ENCODE results near the gene GOLGA6L10. TPM values are rescaled to one million over a fixed set of nuclear protein-coding genes. Genes with fewer than 3 reads are reported as not detected.
"Not testable (repeated sequence)": the region's sequence is repeated elsewhere in the genome, so short reads cannot be mapped to it uniquely, and the experiment has no call there.

Gene GOLGA6L10
- 4.1 TPM for total RNA-seq

GRCh38 chr15:82349375-82349774, at the start of gene GOLGA6L10:
Gene GOLGA6L10 (minus strand): TSS chr15:82349475. CDS start chr15:82349375, 100 bp downstream.
- DNase-seq: not testable (repeated sequence)

- no peak for DNase-seq
Measured at GRCh38 chr15:82398785-82399184, 49.5 kb upstream of the GOLGA6L10 start.

- DNase-seq: no peak
Measured at GRCh38 chr15:82397817-82398216, 48.5 kb upstream of the GOLGA6L10 start.

- DNase-seq: not testable (repeated sequence)
Measured at GRCh38 chr15:82395788-82396187, 46.5 kb upstream of the GOLGA6L10 start.

- no peak for DNase-seq
Measured at GRCh38 chr15:82393671-82394070, 44.4 kb upstream of the GOLGA6L10 start.

GRCh38 chr15:82392077-82392476, 42.8 kb upstream of the GOLGA6L10 start:
- DNase-seq: not testable (repeated sequence)

GRCh38 chr15:82390152-82390551, 40.9 kb upstream of the GOLGA6L10 start:
- DNase-seq: not testable (repeated sequence)

- DNase-seq: not testable (repeated sequence)
Measured at GRCh38 chr15:82387209-82387608, 37.9 kb upstream of the GOLGA6L10 start.

GRCh38 chr15:82381330-82381955, 32.2 kb upstream of the GOLGA6L10 start:
- not testable (repeated sequence) for DNase-seq

- DNase-seq: not testable (repeated sequence)
Measured at GRCh38 chr15:82379552-82379951, 30.3 kb upstream of the GOLGA6L10 start.

GRCh38 chr15:82373661-82374060, 24.4 kb upstream of the GOLGA6L10 start:
- DNase-seq: peak; percentile 3

- no peak for DNase-seq
Measured at GRCh38 chr15:82371656-82372055, 22.4 kb upstream of the GOLGA6L10 start.

- not testable (repeated sequence) for DNase-seq
Measured at GRCh38 chr15:82367790-82368189, 18.5 kb upstream of the GOLGA6L10 start.

- not testable (repeated sequence) for DNase-seq
Measured at GRCh38 chr15:82365692-82366323, 16.5 kb upstream of the GOLGA6L10 start.

- not testable (repeated sequence) for DNase-seq
Measured at GRCh38 chr15:82364548-82364947, 15.3 kb upstream of the GOLGA6L10 start.

GRCh38 chr15:82362790-82363189, 13.5 kb upstream of the GOLGA6L10 start:
- DNase-seq: not testable (repeated sequence)

GRCh38 chr15:82360618-82361017, 11.3 kb upstream of the GOLGA6L10 start:
- not testable (repeated sequence) for DNase-seq

GRCh38 chr15:82355055-82355454, 5.8 kb upstream of the GOLGA6L10 start:
- not testable (repeated sequence) for DNase-seq

GRCh38 chr15:82354546-82354945, 5.3 kb upstream of the GOLGA6L10 start:
- DNase-seq: not testable (repeated sequence)

- DNase-seq: not testable (repeated sequence)
Measured at GRCh38 chr15:82347645-82348044, 1.6 kb downstream of the GOLGA6L10 start.

- not testable (repeated sequence) for DNase-seq
Measured at GRCh38 chr15:82345176-82345575, 4.1 kb downstream of the GOLGA6L10 start.

GRCh38 chr15:82344421-82344820, 4.9 kb downstream of the GOLGA6L10 start:
- not testable (repeated sequence) for DNase-seq

- not testable (repeated sequence) for DNase-seq
Measured at GRCh38 chr15:82343851-82344250, 5.4 kb downstream of the GOLGA6L10 start.
